ENCODE results near the gene CGB8.

CGB8 gene

GRCh38 chr19:49006905-49007304 is 42.0 kb downstream of the CGB8 start:
- DNase-seq, result no peak
- WGBS (ENCODE audit: extremely low coverage, insufficient coverage, insufficient read length), result no CpG with 5 or more reads among the region's 22 CpGs

GRCh38 chr19:49004964-49005614 is 43.8 kb downstream of the CGB8 start:
- Histone ChIP-seq H3K14ac (ENCODE audit: low read length) (no peak overlapping the region), H3K27me3 (ENCODE audit: insufficient read depth, low read length) (no peaks in the 10 kb centered on the region), H4K8ac (ENCODE audit: low read depth, low read length) (no peak overlapping the region), H3K27ac (ENCODE audit: low read depth, low read length) (no peak overlapping the region), H3K36me3 (ENCODE audit: control insufficient read depth in 1 of 2, insufficient read depth in 2 of 2, low read length in 2 of 2) (peaks cover 42 to 50% of the 10 kb centered on the region in 2 experiments), H2AK5ac (ENCODE audit: low read length) (no peak overlapping the region), H3K4me3 (ENCODE audit: low read depth, low read length) (no peak overlapping the region), H3K79me1 (ENCODE audit: low read length) (no peaks in the 10 kb centered on the region), H4K91ac (ENCODE audit: low read depth, low read length) (no peak overlapping the region), H3K9me3 (ENCODE audit: insufficient read depth, low read depth, low read length) (no peaks in the 10 kb centered on the region), H2BK5ac (ENCODE audit: low read depth, low read length, poor library complexity) (no peak overlapping the region), H3K79me2 (ENCODE audit: control insufficient read depth, insufficient read depth, low read length, poor library complexity) (no peaks in the 10 kb centered on the region), H2AFZ (ENCODE audit: insufficient read depth, low read length, poor library complexity) (no peak overlapping the region), H4K12ac (ENCODE audit: low read depth, low read length) (no peak overlapping the region), H3K4ac (ENCODE audit: low read depth, low read length) (no peak overlapping the region), H2BK12ac (ENCODE audit: low read length) (no peak overlapping the region), H3K4me1 (ENCODE audit: control insufficient read depth in 1 of 2, insufficient read depth in 2 of 2, low read length in 2 of 2) (no peaks in the 10 kb centered on the region), H3K18ac (ENCODE audit: low read length) (no peak overlapping the region), H2BK120ac (ENCODE audit: insufficient read depth, low read length, poor library complexity) (no peak overlapping the region), H3K9ac (ENCODE audit: low read length) (no peak overlapping the region), H3K23ac (ENCODE audit: low read length) (no peak overlapping the region), H3K4me2 (ENCODE audit: low read length) (no peak overlapping the region)
- no CpG with 5 or more reads among the region's 7 CpGs for WGBS (ENCODE audit: extremely low coverage, insufficient coverage, insufficient read length)
- no peak for DNase-seq

More at GRCh38 chr19:49006905-49007304, 42.0 kb downstream of the CGB8 start:
- H3K4ac ChIP-seq (ENCODE audit: low read depth, low read length), result no peak overlapping the region
- H3K18ac ChIP-seq (ENCODE audit: low read length), result no peak overlapping the region
- H4K8ac ChIP-seq (ENCODE audit: low read depth, low read length), result no peak overlapping the region
- H2AK5ac ChIP-seq (ENCODE audit: low read length), result no peak overlapping the region
- H3K36me3 ChIP-seq (ENCODE audit: control insufficient read depth in 1 of 2, insufficient read depth in 2 of 2, low read length in 2 of 2), result peaks cover 59 to 65% of the 10 kb centered on the region in 2 experiments
- no peak overlapping the region for H3K9ac ChIP-seq (ENCODE audit: low read length)
- no peak overlapping the region for H4K91ac ChIP-seq (ENCODE audit: low read depth, low read length)
- no peak overlapping the region for H2BK120ac ChIP-seq (ENCODE audit: insufficient read depth, low read length, poor library complexity)
- no peaks in the 10 kb centered on the region for H3K4me1 ChIP-seq (ENCODE audit: control insufficient read depth in 1 of 2, insufficient read depth in 2 of 2, low read length in 2 of 2)
- H2BK5ac ChIP-seq (ENCODE audit: low read depth, low read length, poor library complexity), result no peak overlapping the region
- H2AFZ ChIP-seq (ENCODE audit: insufficient read depth, low read length, poor library complexity), result no peak overlapping the region
- no peak overlapping the region for H3K27ac ChIP-seq (ENCODE audit: low read depth, low read length)
- H3K23ac ChIP-seq (ENCODE audit: low read length), result no peak overlapping the region
- no peaks in the 10 kb centered on the region for H3K79me2 ChIP-seq (ENCODE audit: control insufficient read depth, insufficient read depth, low read length, poor library complexity)
- H3K9me3 ChIP-seq (ENCODE audit: insufficient read depth, low read depth, low read length), result peaks cover 2% of the 10 kb centered on the region
- H4K12ac ChIP-seq (ENCODE audit: low read depth, low read length), result no peak overlapping the region
- H3K4me3 ChIP-seq (ENCODE audit: low read depth, low read length), result no peak overlapping the region
- H3K27me3 ChIP-seq (ENCODE audit: insufficient read depth, low read length), result no peaks in the 10 kb centered on the region
- H2BK12ac ChIP-seq (ENCODE audit: low read length), result no peak overlapping the region
- H3K79me1 ChIP-seq (ENCODE audit: low read length), result peaks cover 2% of the 10 kb centered on the region
- H3K14ac ChIP-seq (ENCODE audit: low read length), result no peak overlapping the region
- H3K4me2 ChIP-seq (ENCODE audit: low read length), result no peak overlapping the region

DNA sequence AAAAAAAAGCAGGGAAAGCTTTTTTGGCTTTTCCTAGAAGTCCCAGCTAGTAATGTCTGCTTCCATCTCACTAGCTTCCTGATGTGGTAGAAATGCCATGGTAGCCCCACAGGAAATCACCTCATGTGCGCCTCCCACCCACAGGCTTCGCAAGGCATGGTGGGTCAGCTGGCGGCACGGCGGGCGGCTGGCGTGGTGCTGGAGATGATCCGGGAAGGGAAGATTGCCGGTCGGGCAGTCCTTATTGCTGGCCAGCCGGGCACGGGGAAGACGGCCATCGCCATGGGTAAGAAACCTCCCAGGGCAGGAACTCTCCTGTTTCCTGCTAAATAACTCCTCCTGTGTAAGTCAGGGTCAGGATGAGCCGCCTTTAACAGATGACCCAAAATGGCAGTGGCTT is 44.8 kb downstream of the CGB8 start:
- H2BK5ac ChIP-seq (ENCODE audit: low read depth, low read length, poor library complexity), result no peak overlapping the region
- no peaks in the 10 kb centered on the region for H3K9me3 ChIP-seq (ENCODE audit: insufficient read depth, low read depth, low read length)
- H3K27ac ChIP-seq (ENCODE audit: low read depth, low read length), result no peak overlapping the region
- no peaks in the 10 kb centered on the region for H3K79me1 ChIP-seq (ENCODE audit: low read length)
- H2AFZ ChIP-seq (ENCODE audit: insufficient read depth, low read length, poor library complexity), result no peak overlapping the region
- no peak overlapping the region for H2AK5ac ChIP-seq (ENCODE audit: low read length)
- H2BK120ac ChIP-seq (ENCODE audit: insufficient read depth, low read length, poor library complexity), result no peak overlapping the region
- no peaks in the 10 kb centered on the region for H3K4me1 ChIP-seq (ENCODE audit: control insufficient read depth in 1 of 2, insufficient read depth in 2 of 2, low read length in 2 of 2)
- H4K8ac ChIP-seq (ENCODE audit: low read depth, low read length), result no peak overlapping the region
- no peak for DNase-seq
- H3K27me3 ChIP-seq (ENCODE audit: insufficient read depth, low read length), result no peaks in the 10 kb centered on the region
- H3K4me2 ChIP-seq (ENCODE audit: low read length), result no peak overlapping the region
- no peak overlapping the region for H2BK12ac ChIP-seq (ENCODE audit: low read length)
- H3K18ac ChIP-seq (ENCODE audit: low read length), result no peak overlapping the region
- no peak overlapping the region for H4K12ac ChIP-seq (ENCODE audit: low read depth, low read length)
- H3K23ac ChIP-seq (ENCODE audit: low read length), result no peak overlapping the region
- no peak overlapping the region for H3K4me3 ChIP-seq (ENCODE audit: low read depth, low read length)
- H3K14ac ChIP-seq (ENCODE audit: low read length), result no peak overlapping the region
- no peaks in the 10 kb centered on the region for H3K79me2 ChIP-seq (ENCODE audit: control insufficient read depth, insufficient read depth, low read length, poor library complexity)
- H3K4ac ChIP-seq (ENCODE audit: low read depth, low read length), result no peak overlapping the region
- H3K9ac ChIP-seq (ENCODE audit: low read length), result no peak overlapping the region
- no CpG with 5 or more reads among the region's 15 CpGs for WGBS (ENCODE audit: extremely low coverage, insufficient coverage, insufficient read length)
- peaks cover 37 to 42% of the 10 kb centered on the region in 2 experiments for H3K36me3 ChIP-seq (ENCODE audit: control insufficient read depth in 1 of 2, insufficient read depth in 2 of 2, low read length in 2 of 2)
- H4K91ac ChIP-seq (ENCODE audit: low read depth, low read length), result no peak overlapping the region

GRCh38 chr19:48999481-49000325 is 49.2 kb downstream of the CGB8 start:
- no peak overlapping the region for H3K23ac ChIP-seq (ENCODE audit: low read length)
- no peaks in the 10 kb centered on the region for H3K79me1 ChIP-seq (ENCODE audit: low read length)
- H3K79me2 ChIP-seq (ENCODE audit: control insufficient read depth, insufficient read depth, low read length, poor library complexity), result no peaks in the 10 kb centered on the region
- H2BK12ac ChIP-seq (ENCODE audit: low read length), result no peak overlapping the region
- no peak overlapping the region for H3K4me3 ChIP-seq (ENCODE audit: low read depth, low read length)
- no peak overlapping the region for H3K4me2 ChIP-seq (ENCODE audit: low read length)
- no peak overlapping the region for H2AK5ac ChIP-seq (ENCODE audit: low read length)
- H3K36me3 ChIP-seq (ENCODE audit: control insufficient read depth in 1 of 2, insufficient read depth in 2 of 2, low read length in 2 of 2), result peaks cover 18 to 19% of the 10 kb centered on the region in 2 experiments
- H4K91ac ChIP-seq (ENCODE audit: low read depth, low read length), result no peak overlapping the region
- no peak overlapping the region for H3K18ac ChIP-seq (ENCODE audit: low read length)
- no peak overlapping the region for H2BK5ac ChIP-seq (ENCODE audit: low read depth, low read length, poor library complexity)
- no peak overlapping the region for H3K27ac ChIP-seq (ENCODE audit: low read depth, low read length)
- no peak overlapping the region for H3K9ac ChIP-seq (ENCODE audit: low read length)
- WGBS (ENCODE audit: extremely low coverage, insufficient coverage, insufficient read length), result no CpG with 5 or more reads among the region's 16 CpGs
- DNase-seq, result peak; percentile 74 to 85
- H3K27me3 ChIP-seq (ENCODE audit: insufficient read depth, low read length), result no peaks in the 10 kb centered on the region
- H2BK120ac ChIP-seq (ENCODE audit: insufficient read depth, low read length, poor library complexity), result no peak overlapping the region
- no peaks in the 10 kb centered on the region for H3K4me1 ChIP-seq (ENCODE audit: control insufficient read depth in 1 of 2, insufficient read depth in 2 of 2, low read length in 2 of 2)
- H3K14ac ChIP-seq (ENCODE audit: low read length), result no peak overlapping the region
- H4K12ac ChIP-seq (ENCODE audit: low read depth, low read length), result no peak overlapping the region
- H4K8ac ChIP-seq (ENCODE audit: low read depth, low read length), result no peak overlapping the region
- H3K4ac ChIP-seq (ENCODE audit: low read depth, low read length), result no peak overlapping the region
- H3K9me3 ChIP-seq (ENCODE audit: insufficient read depth, low read depth, low read length), result no peaks in the 10 kb centered on the region
- no peak overlapping the region for H2AFZ ChIP-seq (ENCODE audit: insufficient read depth, low read length, poor library complexity)

Measured in trophoblast cell (in vitro differentiated cells and primary cell).